Measurements from ENCODE around the gene STAT6. TPM values are rescaled to one million over a fixed set of nuclear protein-coding genes. Genes with fewer than 3 reads are reported as not detected.
"Not testable (repeated sequence)": the region's sequence is repeated elsewhere in the genome, so short reads cannot be mapped to it uniquely, and the experiment has no call there.

The STAT6 gene
- total RNA-seq, 1 experiment from 2014 or later = 59.7 TPM

- Histone ChIP-seq H3K36me3 (peaks cover 59% of the 10 kb centered on the region), H3K9me3 (no peaks in the 10 kb centered on the region), H3K4me3 (no peak overlapping the region), H3K27me3 (no peaks in the 10 kb centered on the region)
- no peak for DNase-seq
These were observed 54.0 kb downstream of the STAT6 start for GRCh38 chr12:57057067-57057751.

GRCh38 chr12:57055824-57056223 is 55.3 kb downstream of the STAT6 start:
- H3K36me3 ChIP-seq = peaks cover 54% of the 10 kb centered on the region
- no peaks in the 10 kb centered on the region for H3K9me3 ChIP-seq
- H3K27me3 ChIP-seq = no peaks in the 10 kb centered on the region
- DNase-seq = no peak
- H3K4me3 ChIP-seq = no peak overlapping the region

- H3K36me3 ChIP-seq = peaks cover 34% of the 10 kb centered on the region
- not testable (repeated sequence) for DNase-seq, H3K9me3 ChIP-seq, H3K4me3 ChIP-seq, H3K27me3 ChIP-seq
These were observed 57.3 kb downstream of the STAT6 start for GRCh38 chr12:57053901-57054300.

- H3K9me3 ChIP-seq, H3K4me3 ChIP-seq, H3K27me3 ChIP-seq, DNase-seq: not testable (repeated sequence)
- H3K36me3 ChIP-seq = peaks cover 27% of the 10 kb centered on the region
These were observed 58.0 kb downstream of the STAT6 start for GRCh38 chr12:57053146-57053545.

- no peak for DNase-seq
- Histone ChIP-seq H3K9me3 (no peaks in the 10 kb centered on the region), H3K4me3 (no peak overlapping the region), H3K27me3 (no peaks in the 10 kb centered on the region), H3K36me3 (peaks cover 8% of the 10 kb centered on the region)
These were observed 60.2 kb downstream of the STAT6 start for GRCh38 chr12:57051011-57051410.

- no peak for DNase-seq
- Histone ChIP-seq H3K4me3 (no peak within 1 kb of the TSS), H3K36me3 (no peaks in the 10 kb centered on the region; the same call in none of the 2 replicates), H3K27me3 (no peaks in the 10 kb centered on the region), H3K9me3 (no peaks in the 10 kb centered on the region)
These were observed 61.3 kb downstream of the STAT6 start, which contains the start of gene MYO1A for GRCh38 chr12:57049890-57050289. TSS of gene MYO1A (minus strand) at chr12:57050129. CDS start at chr12:57048323, 1,806 bp downstream.

GRCh38 chr12:57049119-57049446 is 62.1 kb downstream of the STAT6 start:
- Histone ChIP-seq H3K27me3 (no peaks in the 10 kb centered on the region), H3K36me3 (no peaks in the 10 kb centered on the region; the same call in 1 of the 2 replicates), H3K9me3 (no peaks in the 10 kb centered on the region), H3K4me3 (no peak overlapping the region)
- DNase-seq = no peak

- H3K9me3 ChIP-seq = no peaks in the 10 kb centered on the region
- H3K36me3 ChIP-seq = no peaks in the 10 kb centered on the region
- no peaks in the 10 kb centered on the region for H3K27me3 ChIP-seq
- DNase-seq = no peak
- no peak overlapping the region for H3K4me3 ChIP-seq
These were observed 62.6 kb downstream of the STAT6 start for GRCh38 chr12:57048423-57049118.

GRCh38 chr12:57047981-57048380 is 63.2 kb downstream of the STAT6 start:
- no peak for DNase-seq
- Histone ChIP-seq H3K4me3 (no peak overlapping the region), H3K27me3 (no peaks in the 10 kb centered on the region)

GRCh38 chr12:57046947-57047890 is 63.9 kb downstream of the STAT6 start:
- DNase-seq = no peak
- no peaks in the 10 kb centered on the region for H3K27me3 ChIP-seq
- no peaks in the 10 kb centered on the region for H3K36me3 ChIP-seq
- H3K9me3 ChIP-seq = no peaks in the 10 kb centered on the region
- no peak overlapping the region for H3K4me3 ChIP-seq

More at GRCh38 chr12:57047981-57048380, 63.2 kb downstream of the STAT6 start:
- no peaks in the 10 kb centered on the region for H3K9me3 ChIP-seq
- no peaks in the 10 kb centered on the region for H3K36me3 ChIP-seq

- no peaks in the 10 kb centered on the region for H3K36me3 ChIP-seq
- no peak overlapping the region for H3K4me3 ChIP-seq
- no peaks in the 10 kb centered on the region for H3K27me3 ChIP-seq
- no peaks in the 10 kb centered on the region for H3K9me3 ChIP-seq
- no peak for DNase-seq
These were observed 64.9 kb downstream of the STAT6 start for GRCh38 chr12:57046086-57046791.

Other genes starting within 250 kb of the STAT6 start
- not detected in 2 replicates for gene SDR9C7, start 177.0 kb downstream of the STAT6 start, total RNA-seq (2014; rRNA removed; shearing (Covaris generic); ENCODE audit: low replicate concordance)
- not detected in 2 replicates for gene RDH16, start 153.8 kb downstream of the STAT6 start, total RNA-seq (2014; rRNA removed; shearing (Covaris generic); ENCODE audit: low replicate concordance)
- 3.1 and 3.3 TPM in 2 replicates for gene ZBTB39, start 104.8 kb downstream of the STAT6 start, total RNA-seq (2014; rRNA removed; shearing (Covaris generic); ENCODE audit: low replicate concordance)
- 0.36 TPM in 1 of 2 replicates, not detected in the other for gene TAC3, start 94.8 kb downstream of the STAT6 start, total RNA-seq (2014; rRNA removed; shearing (Covaris generic); ENCODE audit: low replicate concordance)
- not detected in 2 replicates for gene MYO1A, start 61.2 kb downstream of the STAT6 start, total RNA-seq (2014; rRNA removed; shearing (Covaris generic); ENCODE audit: low replicate concordance)
- 14.6 and 14.9 TPM in 2 replicates for gene NEMP1, start 32.6 kb downstream of the STAT6 start, total RNA-seq (2014; rRNA removed; shearing (Covaris generic); ENCODE audit: low replicate concordance)
- 28.7 and 45.1 TPM in 2 replicates for gene NAB2, start 22.2 kb downstream of the STAT6 start, total RNA-seq (2014; rRNA removed; shearing (Covaris generic); ENCODE audit: low replicate concordance)
- 29.1 and 39.0 TPM in 2 replicates for gene LRP1, start 17.1 kb upstream of the STAT6 start, total RNA-seq (2014; rRNA removed; shearing (Covaris generic); ENCODE audit: low replicate concordance)
- gene LRP1-AS, start 36.3 kb upstream of the STAT6 start, total RNA-seq (2014; rRNA removed; shearing (Covaris generic); ENCODE audit: low replicate concordance) = not detected in 2 replicates
- gene NXPH4, start 105.4 kb upstream of the STAT6 start, total RNA-seq (2014; rRNA removed; shearing (Covaris generic); ENCODE audit: low replicate concordance) = 1.2 TPM in 1 of 2 replicates, not detected in the other
- gene SHMT2, start 118.3 kb upstream of the STAT6 start, total RNA-seq (2014; rRNA removed; shearing (Covaris generic); ENCODE audit: low replicate concordance) = 232 and 343 TPM in 2 replicates
- 0.86 TPM in 1 of 2 replicates, not detected in the other for gene STAC3, start 139.8 kb upstream of the STAT6 start, total RNA-seq (2014; rRNA removed; shearing (Covaris generic); ENCODE audit: low replicate concordance)